Uterus (tissue), 2 donors: ENCODE data around the gene ODR4.

Experiments
- CTCF ChIP-seq, 4 experiments: fragments of 200-600 bp in 2 of 4; fragments of 450-650 bp in 2 of 4; sonication (generic) in 2 of 4; IDR thresholded peaks; one replicate each; pipeline ENCODE4 v1.5.1; 2016 to 2019; ENCODE audit warnings: antibody characterized with exemption in 4 of 4, mild to moderate bottlenecking in 2 of 4, moderate library complexity in 1 of 4
- POLR2A ChIP-seq, 2 donors: fragments of 450-650 bp; IDR thresholded peaks; one replicate each; pipeline ENCODE4 v1.6.1; 2016; ENCODE audit warnings: antibody characterized with exemption in 2 of 2, mild to moderate bottlenecking in 1 of 2, moderate library complexity in 1 of 2

- TF ChIP-seq CTCF (IDR thresholded peaks at IDR 0.05) (no peak), POLR2A (IDR thresholded peaks at IDR 0.05) (no peak)
These were observed 85.4 kb downstream of the ODR4 start, which contains the start of gene PDC for GRCh38 chr1:186461014-186461413.
